ENCODE measurements around the gene LARGE1. TPM values are rescaled to one million over a fixed set of nuclear protein-coding genes. Genes with fewer than 3 reads are reported as not detected.

The LARGE1 gene
- total RNA-seq, 4 donors from 2014 or later, result 78.1 to 156 (median 104) TPM

- no peak for DNase-seq
- no peaks in the 10 kb centered on the region for H3K27me3 ChIP-seq
- peaks cover 0 to 11% (median 0%) of the 10 kb centered on the region in 4 donors for H3K4me1 ChIP-seq
- H3K36me3 ChIP-seq, result no peaks in the 10 kb centered on the region
- H3K27ac ChIP-seq, result no peak overlapping the region
- TF ChIP-seq POLR2A (IDR thresholded peaks at IDR 0.05), result no peak
- TF ChIP-seq, protein P1, sequence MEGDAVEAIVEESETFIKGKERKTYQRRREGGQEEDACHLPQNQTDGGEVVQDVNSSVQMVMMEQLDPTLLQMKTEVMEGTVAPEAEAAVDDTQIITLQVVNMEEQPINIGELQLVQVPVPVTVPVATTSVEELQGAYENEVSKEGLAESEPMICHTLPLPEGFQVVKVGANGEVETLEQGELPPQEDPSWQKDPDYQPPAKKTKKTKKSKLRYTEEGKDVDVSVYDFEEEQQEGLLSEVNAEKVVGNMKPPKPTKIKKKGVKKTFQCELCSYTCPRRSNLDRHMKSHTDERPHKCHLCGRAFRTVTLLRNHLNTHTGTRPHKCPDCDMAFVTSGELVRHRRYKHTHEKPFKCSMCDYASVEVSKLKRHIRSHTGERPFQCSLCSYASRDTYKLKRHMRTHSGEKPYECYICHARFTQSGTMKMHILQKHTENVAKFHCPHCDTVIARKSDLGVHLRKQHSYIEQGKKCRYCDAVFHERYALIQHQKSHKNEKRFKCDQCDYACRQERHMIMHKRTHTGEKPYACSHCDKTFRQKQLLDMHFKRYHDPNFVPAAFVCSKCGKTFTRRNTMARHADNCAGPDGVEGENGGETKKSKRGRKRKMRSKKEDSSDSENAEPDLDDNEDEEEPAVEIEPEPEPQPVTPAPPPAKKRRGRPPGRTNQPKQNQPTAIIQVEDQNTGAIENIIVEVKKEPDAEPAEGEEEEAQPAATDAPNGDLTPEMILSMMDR (IDR thresholded peaks at IDR 0.05), result no peak
- no peaks in the 10 kb centered on the region for H3K9me3 ChIP-seq
- no peak overlapping the region for H3K4me3 ChIP-seq
These were observed 7.1 kb downstream of the LARGE1 start for GRCh38 chr22:33913188-33913587.

DNA sequence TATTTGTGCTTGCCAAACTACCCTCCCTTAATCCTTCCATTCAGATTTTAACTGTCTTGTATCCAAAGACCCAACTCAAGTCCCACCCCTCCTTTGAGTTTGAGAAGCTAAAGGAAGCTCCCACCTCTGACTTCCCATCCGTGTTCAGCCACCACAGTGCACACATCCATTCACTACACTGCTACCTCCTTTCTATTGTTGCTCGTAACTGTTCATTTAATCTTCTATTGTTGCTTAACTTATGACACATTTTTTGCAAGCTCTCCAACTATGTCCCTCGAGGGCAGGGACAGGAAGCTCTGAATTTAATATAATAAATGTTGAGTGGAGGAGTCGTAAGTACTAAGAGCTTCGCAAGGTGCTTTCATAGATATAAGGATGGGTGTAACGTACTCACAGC lies 10.4 kb downstream of the LARGE1 start:
- TF ChIP-seq, protein P1 (IDR thresholded peaks at IDR 0.05), result no peak
- no peak for TF ChIP-seq POLR2A (IDR thresholded peaks at IDR 0.05)
- no peaks in the 10 kb centered on the region for H3K36me3 ChIP-seq
- no peak for DNase-seq
- no peaks in the 10 kb centered on the region for H3K4me1 ChIP-seq
- peak overlapping the region in 1 of 4 donors; percentile 61 for H3K27ac ChIP-seq
- H3K4me3 ChIP-seq, result no peak overlapping the region
- no peaks in the 10 kb centered on the region for H3K9me3 ChIP-seq
- H3K27me3 ChIP-seq, result no peaks in the 10 kb centered on the region

DNA sequence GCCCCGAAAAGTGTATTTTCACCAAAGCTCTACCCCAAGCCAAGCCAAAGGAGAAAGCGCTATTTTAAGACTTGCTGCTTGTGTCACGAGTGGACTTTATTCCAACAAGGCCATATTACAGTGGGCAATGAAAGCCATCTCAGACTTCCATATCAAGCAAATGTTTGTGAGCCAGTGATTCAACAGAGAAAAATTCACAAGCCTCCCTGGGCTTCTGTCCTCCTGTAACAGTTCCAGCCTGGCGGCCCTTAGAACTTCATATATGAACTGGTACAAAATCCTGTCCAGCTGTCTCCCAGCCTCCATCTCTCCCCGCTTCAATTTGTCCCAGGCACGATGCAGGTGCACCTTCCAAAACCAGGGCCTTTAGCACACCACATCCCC lies 11.2 kb downstream of the LARGE1 start:
- Histone ChIP-seq H3K4me1 (no peaks in the 10 kb centered on the region), H3K27ac (peak overlapping the region in 1 of 4 donors; percentile 61), H3K36me3 (no peaks in the 10 kb centered on the region), H3K4me3 (no peak overlapping the region), H3K9me3 (no peaks in the 10 kb centered on the region), H3K27me3 (no peaks in the 10 kb centered on the region)
- TF ChIP-seq, protein P1 (IDR thresholded peaks at IDR 0.05), result no peak
- TF ChIP-seq POLR2A (IDR thresholded peaks at IDR 0.05), result no peak
- DNase-seq, result no peak

DNA sequence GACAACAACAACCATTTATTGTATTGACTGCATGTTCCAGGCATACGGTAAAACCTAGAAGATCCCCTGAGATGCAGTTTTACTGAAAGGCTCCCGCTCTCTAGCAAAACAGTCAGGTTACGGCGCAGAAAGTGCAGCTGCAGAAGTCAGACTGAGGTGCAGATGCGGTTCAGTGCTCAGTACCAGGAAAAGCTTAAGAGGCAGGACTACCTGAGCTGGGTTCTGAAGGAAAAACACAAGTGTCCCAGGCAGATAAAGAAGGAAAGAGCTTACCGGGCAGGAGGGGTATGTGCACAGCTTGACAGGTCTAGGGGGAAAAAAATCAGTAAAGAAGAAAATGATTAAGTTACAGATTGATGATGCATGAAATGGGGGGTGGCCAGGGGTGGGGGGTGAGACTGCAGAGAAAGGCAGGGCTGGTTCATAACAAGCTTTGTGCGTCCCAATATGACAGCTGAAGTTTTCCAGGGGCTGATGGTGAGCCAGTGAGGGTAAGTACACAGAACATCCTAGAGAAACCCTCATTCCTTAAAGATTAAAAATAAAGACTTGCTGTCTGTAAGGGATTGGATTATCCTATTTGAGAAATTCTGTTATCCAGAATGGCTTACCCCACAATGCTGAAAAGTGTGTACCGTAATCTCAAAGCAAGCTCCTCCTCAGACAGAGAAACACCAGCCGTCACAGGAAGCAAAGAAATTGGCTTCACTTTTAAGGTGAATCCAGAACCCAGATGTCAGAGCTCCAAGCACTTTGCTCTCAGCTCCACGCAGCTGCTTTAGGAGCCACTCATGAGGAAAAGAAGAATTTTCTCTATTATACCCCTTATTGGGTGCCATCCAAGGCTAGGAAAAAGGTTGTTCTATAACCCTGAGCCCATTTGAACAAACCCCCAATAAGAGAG lies 11.9 kb downstream of the LARGE1 start:
- Histone ChIP-seq H3K27ac (peak overlapping the region in 1 of 4 donors; percentile 61), H3K4me1 (no peaks in the 10 kb centered on the region)
- DNase-seq, result no peak

GRCh38 chr22:33906954-33907353 lies 13.3 kb downstream of the LARGE1 start:
- no peak for DNase-seq
- no peaks in the 10 kb centered on the region for H3K27me3 ChIP-seq
- no peaks in the 10 kb centered on the region for H3K9me3 ChIP-seq
- no peaks in the 10 kb centered on the region for H3K36me3 ChIP-seq
- TF ChIP-seq POLR2A (IDR thresholded peaks at IDR 0.05), result no peak
- TF ChIP-seq, protein P1 (IDR thresholded peaks at IDR 0.05), result no peak
- no peaks in the 10 kb centered on the region for H3K4me1 ChIP-seq
- H3K27ac ChIP-seq, result no peak overlapping the region
- H3K4me3 ChIP-seq, result no peak overlapping the region

More for the DNA sequence above, 11.9 kb downstream of the LARGE1 start:
- Histone ChIP-seq H3K27me3 (no peaks in the 10 kb centered on the region), H3K9me3 (no peaks in the 10 kb centered on the region), H3K4me3 (no peak overlapping the region), H3K36me3 (no peaks in the 10 kb centered on the region)
- TF ChIP-seq POLR2A (IDR thresholded peaks at IDR 0.05), result no peak
- TF ChIP-seq, protein P1 (IDR thresholded peaks at IDR 0.05), result no peak

Measured in Peyer's patch (tissue), 4 donors.